ENCODE results near the gene GJC1. TPM values are rescaled to one million over a fixed set of nuclear protein-coding genes. Genes with fewer than 3 reads are reported as not detected.

GJC1 gene
- total RNA-seq, 1 experiment from 2014 or later: 31.6 TPM

- Histone ChIP-seq H3K36me3 (ENCODE audit: insufficient read depth, low read length, poor library complexity, severe bottlenecking) (no peaks in the 10 kb centered on the region), H3K4me1 (ENCODE audit: insufficient read depth, low read length, poor library complexity, severe bottlenecking) (no peaks in the 10 kb centered on the region), H3K4me3 (ENCODE audit: low read depth, low read length, poor library complexity, severe bottlenecking) (no peak overlapping the region), H3K9me3 (ENCODE audit: low read depth, low read length, poor library complexity, severe bottlenecking) (no peaks in the 10 kb centered on the region), H3K27me3 (replicated peaks; ENCODE audit: insufficient read depth, low read depth, low read length, poor library complexity) (no peaks in the 10 kb centered on the region), H3K27ac (ENCODE audit: low read depth, low read length, poor library complexity, severe bottlenecking) (no peak overlapping the region)
- ChIA-PET CTCF (no interaction called here), POLR2A (ENCODE audit: low non-redundant PET) (no interaction called here)
- DNase-seq (ENCODE audit: low spot score): no peak
- no TSS peak for BruUV-seq (replicated peaks)
- intact Hi-C loops (cut with micrococcal nuclease; ENCODE audit: unreplicated experiment): no loop called here
- TF ChIP-seq EZH2 (IDR thresholded peaks at IDR 0.05; ENCODE audit: borderline replicate concordance, low read depth, low read length, poor library complexity, severe bottlenecking) (no peak), CTCF (conservative IDR thresholded peaks at IDR 0.05; ENCODE audit: low read depth, low read length) (no peak)
Measured at GRCh38 chr17:44752953-44753861, 76.9 kb downstream of the GJC1 start.

GRCh38 chr17:44751806-44752205 is 78.3 kb downstream of the GJC1 start:
- no TSS peak for BruUV-seq (replicated peaks)
- Histone ChIP-seq H3K4me3 (ENCODE audit: low read depth, low read length, poor library complexity, severe bottlenecking) (no peak overlapping the region), H3K36me3 (ENCODE audit: insufficient read depth, low read length, poor library complexity, severe bottlenecking) (no peaks in the 10 kb centered on the region), H3K9me3 (ENCODE audit: low read depth, low read length, poor library complexity, severe bottlenecking) (no peaks in the 10 kb centered on the region), H3K4me1 (ENCODE audit: insufficient read depth, low read length, poor library complexity, severe bottlenecking) (no peaks in the 10 kb centered on the region), H3K27ac (ENCODE audit: low read depth, low read length, poor library complexity, severe bottlenecking) (no peak overlapping the region), H3K27me3 (replicated peaks; ENCODE audit: insufficient read depth, low read depth, low read length, poor library complexity) (no peaks in the 10 kb centered on the region)
- intact Hi-C loops (cut with micrococcal nuclease; ENCODE audit: unreplicated experiment): no loop called here
- ChIA-PET POLR2A (ENCODE audit: low non-redundant PET) (no interaction called here), CTCF (no interaction called here)
- no peak for TF ChIP-seq EZH2 (IDR thresholded peaks at IDR 0.05; ENCODE audit: borderline replicate concordance, low read depth, low read length, poor library complexity, severe bottlenecking)
- no peak for TF ChIP-seq CTCF (conservative IDR thresholded peaks at IDR 0.05; ENCODE audit: low read depth, low read length)
- DNase-seq (ENCODE audit: low spot score): no peak

GRCh38 chr17:44751331-44751730 is 78.8 kb downstream of the GJC1 start:
- Histone ChIP-seq H3K4me1 (ENCODE audit: insufficient read depth, low read length, poor library complexity, severe bottlenecking) (no peaks in the 10 kb centered on the region), H3K27me3 (replicated peaks; ENCODE audit: insufficient read depth, low read depth, low read length, poor library complexity) (no peaks in the 10 kb centered on the region), H3K4me3 (ENCODE audit: low read depth, low read length, poor library complexity, severe bottlenecking) (no peak overlapping the region), H3K27ac (ENCODE audit: low read depth, low read length, poor library complexity, severe bottlenecking) (no peak overlapping the region), H3K9me3 (ENCODE audit: low read depth, low read length, poor library complexity, severe bottlenecking) (no peaks in the 10 kb centered on the region), H3K36me3 (ENCODE audit: insufficient read depth, low read length, poor library complexity, severe bottlenecking) (no peaks in the 10 kb centered on the region)
- POLR2A ChIA-PET (ENCODE audit: low non-redundant PET): no interaction called here
- BruUV-seq (replicated peaks): no TSS peak
- CTCF ChIA-PET: no interaction called here
- DNase-seq (ENCODE audit: low spot score): no peak
- intact Hi-C loops (cut with micrococcal nuclease; ENCODE audit: unreplicated experiment): no loop called here
- TF ChIP-seq EZH2 (IDR thresholded peaks at IDR 0.05; ENCODE audit: borderline replicate concordance, low read depth, low read length, poor library complexity, severe bottlenecking) (no peak), CTCF (conservative IDR thresholded peaks at IDR 0.05; ENCODE audit: low read depth, low read length) (no peak)
